PFSK-1 (cell line): Measurements from ENCODE around the gene MLKL.

Source experiments
- FOXP2 ChIP-seq: optimal IDR thresholded peaks from 2 replicates; pipeline ENCODE3; 2011; ENCODE audit warnings: borderline replicate concordance, control low read depth, inconsistent platforms; ENCODE audit not compliant: insufficient read depth; ENCODE audit errors: extremely low read length, extremely low read depth
- POLR2AphosphoS5 ChIP-seq: IDR thresholded peaks from 2 replicates; pipeline ENCODE4 v1.6.1; 2012; ENCODE audit warnings: low read depth, mild to moderate bottlenecking, control low read depth, low read length, moderate library complexity
- SIN3A ChIP-seq: IDR thresholded peaks from 2 replicates; pipeline ENCODE4 v1.6.1; 2012; ENCODE audit warnings: mild to moderate bottlenecking, low read length, moderate library complexity, borderline replicate concordance; ENCODE audit not compliant: insufficient read depth
- TAF1 ChIP-seq: IDR thresholded peaks from 2 replicates; pipeline ENCODE4 v1.6.1; 2012; ENCODE audit warnings: low read length, control low read depth, borderline replicate concordance; ENCODE audit not compliant: insufficient read depth
- TF ChIP-seq, protein P1 (sequence below), 2 experiments: IDR thresholded peaks; 2 replicates each; pipeline versions ENCODE4 v1.6.1 to v1.8.0; 2011 to 2012; ENCODE audit warnings: low read depth in 2 of 2, low read length in 2 of 2, control low read depth in 1 of 2, inconsistent platforms in 1 of 2, mild to moderate bottlenecking in 1 of 2, moderate library complexity in 1 of 2; ENCODE audit not compliant: insufficient read depth in 1 of 2

Gene MLKL

DNA sequence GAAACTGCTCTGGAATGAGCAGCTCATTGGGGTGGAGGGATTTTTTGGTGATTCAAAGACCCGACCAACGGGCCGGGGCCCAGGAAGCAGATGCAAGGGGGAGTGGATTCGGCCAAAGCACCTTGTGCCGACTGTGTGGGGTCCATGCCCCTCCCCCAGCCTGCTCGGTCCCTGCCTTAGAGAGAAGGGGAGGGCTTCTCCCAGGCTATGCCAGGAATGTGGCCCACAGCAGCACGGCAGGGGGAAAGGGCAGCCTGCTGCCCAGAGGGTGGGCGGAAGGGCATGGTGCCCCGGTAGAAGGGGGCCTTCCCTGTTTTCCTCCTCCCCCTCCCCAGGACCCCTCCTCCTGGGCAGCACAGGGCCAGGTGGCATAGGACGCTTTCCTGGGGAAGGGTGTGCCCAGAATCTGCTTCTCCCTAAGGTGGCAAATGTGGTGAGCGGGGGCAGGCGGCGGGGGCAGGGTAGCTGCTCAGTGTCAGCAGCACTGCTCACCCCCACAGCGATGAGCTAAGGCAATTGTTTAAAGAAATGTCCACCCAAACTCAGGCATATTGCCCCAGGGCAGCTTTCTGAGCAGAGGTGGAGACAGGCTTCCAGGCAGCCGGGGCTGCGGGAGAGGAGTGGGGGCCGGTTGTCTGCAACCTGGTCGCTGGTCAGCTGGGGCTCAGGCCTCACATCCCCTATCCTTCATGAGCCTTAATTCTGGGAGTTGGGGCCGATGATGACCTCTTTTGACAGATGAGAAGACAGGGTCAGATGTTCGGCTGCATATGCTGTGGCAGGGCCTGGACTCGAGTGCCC is 33.9 kb upstream of the MLKL start:
- TF ChIP-seq SIN3A (no peak), POLR2AphosphoS5 (no peak), FOXP2 (no peak)

DNA sequence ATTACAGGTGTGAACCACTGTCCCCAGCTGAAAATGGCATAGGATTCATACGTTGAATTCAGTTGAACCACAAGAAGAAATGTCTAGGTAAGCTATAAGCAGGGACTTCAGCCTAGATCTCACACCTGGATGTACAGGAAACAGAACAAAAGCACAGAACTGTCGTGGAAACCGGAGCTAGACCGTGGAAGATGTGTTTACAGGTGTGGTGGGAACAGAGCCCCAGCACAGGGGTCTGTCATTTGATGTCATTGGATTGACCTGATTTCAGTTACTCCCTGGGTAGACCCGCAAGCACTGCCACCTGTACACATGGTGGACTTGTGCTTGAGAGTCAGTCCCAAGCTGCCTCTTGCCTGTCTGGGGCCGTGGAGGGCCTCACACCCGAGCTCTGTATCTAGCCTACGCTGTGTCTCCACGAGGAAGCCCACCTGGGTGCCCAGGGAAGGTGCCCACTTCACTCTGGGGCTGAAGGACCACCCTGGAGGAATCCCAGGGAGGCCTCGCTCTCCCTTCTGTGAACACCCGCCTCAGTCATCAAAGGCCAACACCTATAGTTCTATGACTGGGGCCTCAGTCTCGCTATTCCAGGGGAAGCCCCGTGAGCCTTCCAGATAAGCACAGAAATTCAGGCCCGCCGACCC is 32.2 kb upstream of the MLKL start:
- TF ChIP-seq, protein P1, sequence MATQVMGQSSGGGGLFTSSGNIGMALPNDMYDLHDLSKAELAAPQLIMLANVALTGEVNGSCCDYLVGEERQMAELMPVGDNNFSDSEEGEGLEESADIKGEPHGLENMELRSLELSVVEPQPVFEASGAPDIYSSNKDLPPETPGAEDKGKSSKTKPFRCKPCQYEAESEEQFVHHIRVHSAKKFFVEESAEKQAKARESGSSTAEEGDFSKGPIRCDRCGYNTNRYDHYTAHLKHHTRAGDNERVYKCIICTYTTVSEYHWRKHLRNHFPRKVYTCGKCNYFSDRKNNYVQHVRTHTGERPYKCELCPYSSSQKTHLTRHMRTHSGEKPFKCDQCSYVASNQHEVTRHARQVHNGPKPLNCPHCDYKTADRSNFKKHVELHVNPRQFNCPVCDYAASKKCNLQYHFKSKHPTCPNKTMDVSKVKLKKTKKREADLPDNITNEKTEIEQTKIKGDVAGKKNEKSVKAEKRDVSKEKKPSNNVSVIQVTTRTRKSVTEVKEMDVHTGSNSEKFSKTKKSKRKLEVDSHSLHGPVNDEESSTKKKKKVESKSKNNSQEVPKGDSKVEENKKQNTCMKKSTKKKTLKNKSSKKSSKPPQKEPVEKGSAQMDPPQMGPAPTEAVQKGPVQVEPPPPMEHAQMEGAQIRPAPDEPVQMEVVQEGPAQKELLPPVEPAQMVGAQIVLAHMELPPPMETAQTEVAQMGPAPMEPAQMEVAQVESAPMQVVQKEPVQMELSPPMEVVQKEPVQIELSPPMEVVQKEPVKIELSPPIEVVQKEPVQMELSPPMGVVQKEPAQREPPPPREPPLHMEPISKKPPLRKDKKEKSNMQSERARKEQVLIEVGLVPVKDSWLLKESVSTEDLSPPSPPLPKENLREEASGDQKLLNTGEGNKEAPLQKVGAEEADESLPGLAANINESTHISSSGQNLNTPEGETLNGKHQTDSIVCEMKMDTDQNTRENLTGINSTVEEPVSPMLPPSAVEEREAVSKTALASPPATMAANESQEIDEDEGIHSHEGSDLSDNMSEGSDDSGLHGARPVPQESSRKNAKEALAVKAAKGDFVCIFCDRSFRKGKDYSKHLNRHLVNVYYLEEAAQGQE (IDR thresholded peaks at IDR 0.05; ENCODE audit: insufficient read depth in 1 of 2, low read depth in 2 of 2, low read length in 2 of 2): no peak
- TF ChIP-seq SIN3A (no peak), FOXP2 (no peak), POLR2AphosphoS5 (no peak), TAF1 (no peak)

DNA sequence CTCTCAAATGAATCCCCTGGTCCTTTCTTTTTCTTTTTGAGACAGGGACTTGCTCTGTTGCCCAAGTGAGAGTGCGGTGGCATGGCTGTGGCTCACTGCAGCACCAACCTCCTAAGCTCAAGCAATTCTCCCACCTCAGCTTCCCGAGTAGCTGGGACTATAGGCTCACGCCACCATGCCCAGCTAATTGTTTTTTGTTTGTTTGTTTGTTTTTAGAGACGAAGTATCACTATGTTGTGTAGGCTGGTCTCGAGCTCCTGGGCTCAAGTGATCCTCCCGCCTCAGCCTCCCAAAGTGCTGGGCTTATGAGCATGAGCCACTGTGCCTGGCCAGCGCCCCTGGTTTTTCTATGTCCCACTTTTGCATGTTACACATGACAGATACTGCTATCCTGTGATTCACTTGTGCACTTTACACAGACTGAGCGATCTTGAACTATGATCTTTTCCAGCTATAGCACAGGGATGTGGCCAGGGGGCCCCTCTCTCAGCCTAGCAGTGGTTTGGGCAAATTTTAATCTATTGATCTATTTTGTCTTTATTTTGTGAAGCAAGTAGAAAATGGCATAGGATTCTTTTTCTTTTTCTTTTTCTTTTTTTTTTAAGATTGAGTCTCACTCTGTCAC is 31.3 kb upstream of the MLKL start:
- TF ChIP-seq, protein P1 (IDR thresholded peaks at IDR 0.05; ENCODE audit: insufficient read depth in 1 of 2, low read depth in 2 of 2, low read length in 2 of 2): no peak
- no peak for TF ChIP-seq TAF1

DNA sequence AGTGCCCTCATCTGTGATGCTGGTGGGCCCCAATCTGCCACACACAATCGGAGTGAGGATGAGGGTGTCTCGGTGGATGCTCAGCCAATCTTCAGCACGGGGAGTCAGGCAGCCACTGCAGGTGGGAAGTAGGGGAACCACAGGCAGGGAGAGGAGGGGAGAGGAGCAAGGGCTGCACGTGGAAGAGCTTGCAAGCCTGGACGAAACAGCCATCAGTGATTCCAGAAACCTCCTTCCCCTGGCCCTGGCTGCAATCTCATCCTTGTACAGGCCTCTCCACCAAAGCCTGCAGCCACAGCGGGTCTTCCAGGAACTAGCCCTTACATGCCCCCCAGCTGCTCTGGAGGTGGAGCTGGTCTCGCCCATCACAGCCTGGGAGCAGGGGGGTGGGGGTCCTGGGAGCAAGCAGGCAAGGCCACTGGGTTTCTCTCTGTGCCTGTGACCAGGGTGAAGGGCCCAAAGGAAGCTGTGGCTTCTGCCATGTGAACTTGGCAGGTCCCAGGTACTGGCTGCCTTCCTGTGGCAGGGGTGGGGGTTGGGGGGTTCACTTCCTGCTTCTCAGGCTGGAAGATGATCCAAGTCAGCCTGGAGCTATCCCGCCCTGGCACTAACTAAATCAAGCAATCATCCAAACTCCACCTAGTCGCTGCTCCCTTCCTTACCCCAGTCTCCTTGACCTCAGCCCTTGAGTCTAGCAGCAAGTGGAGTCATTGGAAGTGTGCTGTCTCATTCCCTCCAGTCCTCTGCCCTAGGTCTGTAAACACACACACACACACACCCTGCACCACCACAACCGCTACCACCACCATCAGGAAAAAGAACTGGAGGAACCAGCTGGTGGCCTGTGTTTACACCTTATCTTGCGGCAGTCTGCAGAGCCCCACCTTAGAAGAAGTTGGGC is 29.4 kb upstream of the MLKL start:
- TF ChIP-seq FOXP2 (no peak), SIN3A (no peak), POLR2AphosphoS5 (no peak), TAF1 (no peak)
- TF ChIP-seq, protein P1 (IDR thresholded peaks at IDR 0.05; ENCODE audit: insufficient read depth in 1 of 2, low read depth in 2 of 2, low read length in 2 of 2): no peak

DNA sequence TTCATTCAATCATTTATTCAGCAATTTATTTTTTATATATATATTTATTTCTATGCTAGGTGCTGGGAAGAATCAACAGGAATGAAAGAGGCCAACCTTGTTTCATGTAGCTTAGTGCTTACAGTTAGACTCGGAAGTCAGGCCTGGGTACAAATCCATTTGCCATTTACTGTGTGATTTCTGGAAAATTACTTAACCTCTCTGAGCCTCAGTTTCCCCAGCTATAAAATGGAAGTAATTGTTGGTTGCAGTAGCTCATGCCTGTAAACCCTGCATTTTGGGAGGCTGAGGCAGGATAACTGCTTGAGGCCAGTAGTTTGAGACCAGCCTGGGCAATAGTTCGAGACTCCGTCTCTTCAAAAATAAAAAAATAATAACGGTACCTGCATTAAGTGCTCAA is 27.2 kb upstream of the MLKL start:
- TF ChIP-seq TAF1 (no peak), POLR2AphosphoS5 (no peak), SIN3A (no peak), FOXP2 (no peak)
- TF ChIP-seq, protein P1 (IDR thresholded peaks at IDR 0.05; ENCODE audit: insufficient read depth in 1 of 2, low read depth in 2 of 2, low read length in 2 of 2): no peak
